HG03045 (cell line): ENCODE results near the gene CEBPZ.
A peak's percentile ranks its signal among the peaks of the same experiment; 100 is the strongest.

Experiments used
- ATAC-seq: cut with Tn5 transposase; IDR thresholded peaks from one replicate; pipeline ENCODE4 v1.9.1; 2021; ENCODE audit warnings: mild to moderate bottlenecking, moderate library complexity; ENCODE audit not compliant: unreplicated experiment

The CEBPZ gene

GRCh38 chr2:37180640-37181039 is 50.8 kb downstream of the CEBPZ start:
- no peak for ATAC-seq

- no peak for ATAC-seq
Observed at GRCh38 chr2:37180006-37180639, 51.3 kb downstream of the CEBPZ start.

- no peak for ATAC-seq
Observed at GRCh38 chr2:37173741-37174140, 57.7 kb downstream of the CEBPZ start.

- no peak for ATAC-seq
Observed at GRCh38 chr2:37171624-37171950, 59.8 kb downstream of the CEBPZ start.

GRCh38 chr2:37168217-37168981 is 63.0 kb downstream of the CEBPZ start:
- no peak for ATAC-seq

GRCh38 chr2:37167636-37168180 is 63.7 kb downstream of the CEBPZ start:
- ATAC-seq, result no peak

- ATAC-seq, result no peak
Observed at GRCh38 chr2:37164757-37165156, 66.6 kb downstream of the CEBPZ start.

GRCh38 chr2:37156857-37157714 is 74.3 kb downstream of the CEBPZ start, which contains the start of gene EIF2AK2:
Gene EIF2AK2 (minus strand): TSS chr2:37156980. CDS start chr2:37147806, 9,174 bp downstream.
- ATAC-seq, result peak; percentile 90

GRCh38 chr2:37156071-37156856 is 75.1 kb downstream of the CEBPZ start:
- peak; percentile 35 for ATAC-seq

GRCh38 chr2:37154785-37155184 is 76.6 kb downstream of the CEBPZ start:
- ATAC-seq, result no peak

GRCh38 chr2:37153224-37153623 is 78.2 kb downstream of the CEBPZ start:
- no peak for ATAC-seq
